ENCODE results near the gene TSACC.

Gene TSACC

GRCh38 chr1:156338180-156338976 lies at the start of gene TSACC, which contains the start of gene CCT3:
Gene TSACC (plus strand): TSS chr1:156338526. CDS start chr1:156339758, 1,232 bp downstream.
Gene CCT3 (minus strand): TSS chr1:156338292. CDS start chr1:156338184, 108 bp downstream.
- TF ChIP-seq GATA3 (IDR thresholded peaks at IDR 0.05; ENCODE audit: low read depth, low read length): no peak

- no peak for TF ChIP-seq GATA3 (IDR thresholded peaks at IDR 0.05; ENCODE audit: low read depth, low read length)
- no peak for TF ChIP-seq GATA2 (IDR thresholded peaks at IDR 0.05; ENCODE audit: low read depth, low read length)
Measured at GRCh38 chr1:156289857-156290256, 48.5 kb upstream of the TSACC start.

- TF ChIP-seq GATA2 (IDR thresholded peaks at IDR 0.05; ENCODE audit: low read depth, low read length) (no peak), GATA3 (IDR thresholded peaks at IDR 0.05; ENCODE audit: low read depth, low read length) (no peak)
Measured at GRCh38 chr1:156291226-156292061, 46.9 kb upstream of the TSACC start.

- TF ChIP-seq GATA2 (IDR thresholded peaks at IDR 0.05; ENCODE audit: low read depth, low read length): no peak
Measured at GRCh38 chr1:156293098-156293434, 45.3 kb upstream of the TSACC start.

GRCh38 chr1:156293895-156294294 lies 44.4 kb upstream of the TSACC start:
- no peak for TF ChIP-seq GATA3 (IDR thresholded peaks at IDR 0.05; ENCODE audit: low read depth, low read length)
- TF ChIP-seq GATA2 (IDR thresholded peaks at IDR 0.05; ENCODE audit: low read depth, low read length): no peak

- no peak for TF ChIP-seq GATA3 (IDR thresholded peaks at IDR 0.05; ENCODE audit: low read depth, low read length)
- no peak for TF ChIP-seq GATA2 (IDR thresholded peaks at IDR 0.05; ENCODE audit: low read depth, low read length)
Measured at GRCh38 chr1:156295391-156295947, 42.9 kb upstream of the TSACC start, which contains the start of gene GLMP. Gene GLMP (minus strand): TSS chr1:156295679. CDS start chr1:156295645, 34 bp downstream.

- no peak for TF ChIP-seq GATA3 (IDR thresholded peaks at IDR 0.05; ENCODE audit: low read depth, low read length)
- no peak for TF ChIP-seq GATA2 (IDR thresholded peaks at IDR 0.05; ENCODE audit: low read depth, low read length)
Measured at GRCh38 chr1:156298852-156299357, 39.4 kb upstream of the TSACC start, which contains the start of gene VHLL. Gene VHLL (minus strand): TSS chr1:156299307. CDS start chr1:156299189, 118 bp downstream.

GRCh38 chr1:156303241-156303640 lies 35.1 kb upstream of the TSACC start:
- TF ChIP-seq GATA2 (IDR thresholded peaks at IDR 0.05; ENCODE audit: low read depth, low read length) (no peak), GATA3 (IDR thresholded peaks at IDR 0.05; ENCODE audit: low read depth, low read length) (no peak)

- TF ChIP-seq GATA3 (IDR thresholded peaks at IDR 0.05; ENCODE audit: low read depth, low read length) (no peak), GATA2 (IDR thresholded peaks at IDR 0.05; ENCODE audit: low read depth, low read length) (no peak)
Measured at GRCh38 chr1:156305215-156305614, 33.1 kb upstream of the TSACC start.

GRCh38 chr1:156308078-156308477 lies 30.2 kb upstream of the TSACC start:
- no peak for TF ChIP-seq GATA2 (IDR thresholded peaks at IDR 0.05; ENCODE audit: low read depth, low read length)
- TF ChIP-seq GATA3 (IDR thresholded peaks at IDR 0.05; ENCODE audit: low read depth, low read length): no peak

GRCh38 chr1:156310962-156311361 lies 27.4 kb upstream of the TSACC start:
- TF ChIP-seq GATA2 (IDR thresholded peaks at IDR 0.05; ENCODE audit: low read depth, low read length): no peak
- TF ChIP-seq GATA3 (IDR thresholded peaks at IDR 0.05; ENCODE audit: low read depth, low read length): no peak

GRCh38 chr1:156316909-156317308 lies 21.4 kb upstream of the TSACC start:
- no peak for TF ChIP-seq GATA3 (IDR thresholded peaks at IDR 0.05; ENCODE audit: low read depth, low read length)

GRCh38 chr1:156319664-156320063 lies 18.7 kb upstream of the TSACC start:
- TF ChIP-seq GATA2 (IDR thresholded peaks at IDR 0.05; ENCODE audit: low read depth, low read length): no peak

- TF ChIP-seq GATA2 (IDR thresholded peaks at IDR 0.05; ENCODE audit: low read depth, low read length): no peak
- TF ChIP-seq GATA3 (IDR thresholded peaks at IDR 0.05; ENCODE audit: low read depth, low read length): no peak
Measured at GRCh38 chr1:156320560-156320959, 17.8 kb upstream of the TSACC start.
